ENCODE measurements around the gene MYO16. TPM values are rescaled to one million over a fixed set of nuclear protein-coding genes. Genes with fewer than 3 reads are reported as not detected.

The MYO16 gene
- total and polyA plus RNA-seq, 2 of the 4 experiments (the other 2 are of a cell fraction), result under 0.01 to 0.03 TPM

DNA sequence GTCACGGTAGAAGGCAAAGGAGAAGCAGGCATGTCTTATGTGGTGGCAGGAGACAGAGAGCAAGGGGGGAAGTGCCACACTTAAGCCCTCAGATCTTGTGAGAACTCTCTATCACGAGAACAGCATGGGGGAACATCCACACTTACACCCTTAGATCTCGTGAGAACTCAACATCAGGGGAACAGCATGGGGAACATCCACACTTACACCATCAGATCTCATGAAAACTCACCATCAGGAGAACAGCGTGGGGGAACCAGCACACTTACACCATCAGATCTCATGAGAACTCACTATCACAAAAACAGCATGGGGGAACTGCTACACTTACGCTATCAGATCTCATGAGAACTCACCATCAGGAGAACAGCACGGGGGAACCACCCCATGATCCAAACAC lies 445.0 kb downstream of the MYO16 start:
- no peak overlapping the region for H2AK5ac ChIP-seq (ENCODE audit: low read depth, low read length)
- no peak overlapping the region for H3K18ac ChIP-seq (ENCODE audit: low read depth, low read length)
- no peak for DNase-seq
- in situ Hi-C loops (cut with MboI; ENCODE audit: low sequenced_read_pairs) (no loop called here), intact Hi-C loops (cut with micrococcal nuclease) (no loop called here), dilution Hi-C loops (cut with HindIII; ENCODE audit: low sequenced_read_pairs, unreplicated experiment) (no loop called here)
- CTCF ChIA-PET, result no interaction called here
- no peaks in the 10 kb centered on the region for H3K9me3 ChIP-seq (ENCODE audit: control insufficient read depth, insufficient read depth, low read length)
- H2AK9ac ChIP-seq (replicated peaks; ENCODE audit: low read depth, low read length, poor library complexity), result no peak overlapping the region
- no peak overlapping the region for H3K23ac ChIP-seq (ENCODE audit: low read depth, low read length)
- H3K4me2 ChIP-seq (ENCODE audit: low read depth, low read length), result no peak overlapping the region
- no peak overlapping the region for H4K5ac ChIP-seq (ENCODE audit: low read depth, low read length)
- H3K14ac ChIP-seq (replicated peaks; ENCODE audit: low read depth, low read length), result no peak overlapping the region
- H3K27ac ChIP-seq (ENCODE audit: insufficient read depth, low read length), result no peak overlapping the region
- H2BK120ac ChIP-seq (ENCODE audit: low read depth, low read length), result no peak overlapping the region
- no peak overlapping the region for H2BK5ac ChIP-seq (ENCODE audit: low read depth, low read length, poor library complexity, severe bottlenecking)
- WGBS, 2 experiments (ENCODE audit: extremely low coverage in 2 of 2, insufficient read length in 1 of 2), result 60% methylated on average over 3 of the region's 6 CpGs; no CpG with 5 or more reads in 1 of the 2 experiments
- H3K79me1 ChIP-seq (ENCODE audit: low read depth in 1 of 2, low read length in 2 of 2), result no peaks in the 10 kb centered on the region
- H3K56ac ChIP-seq (ENCODE audit: extremely low read depth, insufficient read depth, low read length), result no peak overlapping the region
- H3K4me1 ChIP-seq (ENCODE audit: control insufficient read depth, insufficient read depth, low read length), result no peaks in the 10 kb centered on the region
- H4K20me1 ChIP-seq (ENCODE audit: insufficient read depth, low read length), result no peaks in the 10 kb centered on the region
- no peak overlapping the region for H3K4ac ChIP-seq (ENCODE audit: low read depth, low read length)
- no peak overlapping the region for H2BK15ac ChIP-seq (ENCODE audit: low read depth, low read length)
- no peak overlapping the region for H2AFZ ChIP-seq (replicated peaks; ENCODE audit: low read length, poor library complexity)
- H2BK20ac ChIP-seq (ENCODE audit: low read depth, low read length), result no peak overlapping the region
- no peaks in the 10 kb centered on the region for H3K36me3 ChIP-seq (ENCODE audit: control insufficient read depth, insufficient read depth, low read length)
- no peak for ATAC-seq (ENCODE audit: low read depth)
- no peaks in the 10 kb centered on the region for H3K9me1 ChIP-seq (ENCODE audit: insufficient read depth, low read length)
- H3K27me3 ChIP-seq (ENCODE audit: control insufficient read depth, insufficient read depth, low read length), result peaks cover 16% of the 10 kb centered on the region
- POLR2A ChIA-PET (ENCODE audit: unreplicated experiment), result no interaction called here
- H4K8ac ChIP-seq (ENCODE audit: low read depth in 2 of 2, low read length in 2 of 2), result no peak overlapping the region
- BruUV-seq (replicated peaks), result no TSS peak
- no peak overlapping the region for H4K91ac ChIP-seq (ENCODE audit: insufficient read depth, low read depth, low read length)
- no peak overlapping the region for H3K4me3 ChIP-seq (ENCODE audit: insufficient read depth, low read depth, low read length)
- TF ChIP-seq BHLHE40 (IDR thresholded peaks at IDR 0.05; ENCODE audit: low read depth, low read length) (no peak), RCOR1 (IDR thresholded peaks at IDR 0.05; ENCODE audit: insufficient replicate concordance, low read length) (no peak), MAZ (IDR thresholded peaks at IDR 0.05; ENCODE audit: borderline replicate concordance, low read depth, low read length) (no peak), MAFK (IDR thresholded peaks at IDR 0.05; ENCODE audit: low read depth, low read length) (no peak), CEBPB (IDR thresholded peaks at IDR 0.05; ENCODE audit: low read depth, low read length) (no peak), SMC3 (IDR thresholded peaks at IDR 0.05; ENCODE audit: low read depth, low read length) (no peak), CHD1 (IDR thresholded peaks at IDR 0.05; ENCODE audit: low read depth, low read length) (no peak), MXI1 (IDR thresholded peaks at IDR 0.05; ENCODE audit: borderline replicate concordance, low read depth, low read length) (no peak), RFX5 (IDR thresholded peaks at IDR 0.05; ENCODE audit: low read depth, low read length) (no peak), POLR2A (IDR thresholded peaks at IDR 0.05; ENCODE audit: low read depth, low read length) (no peak), RAD21 (IDR thresholded peaks at IDR 0.05; ENCODE audit: low read length) (no peak), FOS (IDR thresholded peaks at IDR 0.05; ENCODE audit: low read depth, low read length) (no peak), NFE2L2 (IDR thresholded peaks at IDR 0.05; ENCODE audit: low read depth, low read length) (no peak)
- TF ChIP-seq, protein P1, sequence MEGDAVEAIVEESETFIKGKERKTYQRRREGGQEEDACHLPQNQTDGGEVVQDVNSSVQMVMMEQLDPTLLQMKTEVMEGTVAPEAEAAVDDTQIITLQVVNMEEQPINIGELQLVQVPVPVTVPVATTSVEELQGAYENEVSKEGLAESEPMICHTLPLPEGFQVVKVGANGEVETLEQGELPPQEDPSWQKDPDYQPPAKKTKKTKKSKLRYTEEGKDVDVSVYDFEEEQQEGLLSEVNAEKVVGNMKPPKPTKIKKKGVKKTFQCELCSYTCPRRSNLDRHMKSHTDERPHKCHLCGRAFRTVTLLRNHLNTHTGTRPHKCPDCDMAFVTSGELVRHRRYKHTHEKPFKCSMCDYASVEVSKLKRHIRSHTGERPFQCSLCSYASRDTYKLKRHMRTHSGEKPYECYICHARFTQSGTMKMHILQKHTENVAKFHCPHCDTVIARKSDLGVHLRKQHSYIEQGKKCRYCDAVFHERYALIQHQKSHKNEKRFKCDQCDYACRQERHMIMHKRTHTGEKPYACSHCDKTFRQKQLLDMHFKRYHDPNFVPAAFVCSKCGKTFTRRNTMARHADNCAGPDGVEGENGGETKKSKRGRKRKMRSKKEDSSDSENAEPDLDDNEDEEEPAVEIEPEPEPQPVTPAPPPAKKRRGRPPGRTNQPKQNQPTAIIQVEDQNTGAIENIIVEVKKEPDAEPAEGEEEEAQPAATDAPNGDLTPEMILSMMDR (conservative IDR thresholded peaks at IDR 0.05; ENCODE audit: low read depth, low read length), result no peak
- TF ChIP-seq, protein P2, sequence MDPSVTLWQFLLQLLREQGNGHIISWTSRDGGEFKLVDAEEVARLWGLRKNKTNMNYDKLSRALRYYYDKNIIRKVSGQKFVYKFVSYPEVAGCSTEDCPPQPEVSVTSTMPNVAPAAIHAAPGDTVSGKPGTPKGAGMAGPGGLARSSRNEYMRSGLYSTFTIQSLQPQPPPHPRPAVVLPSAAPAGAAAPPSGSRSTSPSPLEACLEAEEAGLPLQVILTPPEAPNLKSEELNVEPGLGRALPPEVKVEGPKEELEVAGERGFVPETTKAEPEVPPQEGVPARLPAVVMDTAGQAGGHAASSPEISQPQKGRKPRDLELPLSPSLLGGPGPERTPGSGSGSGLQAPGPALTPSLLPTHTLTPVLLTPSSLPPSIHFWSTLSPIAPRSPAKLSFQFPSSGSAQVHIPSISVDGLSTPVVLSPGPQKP (IDR thresholded peaks at IDR 0.05; ENCODE audit: borderline replicate concordance, low read depth, low read length), result no peak
- TF ChIP-seq, protein P3, sequence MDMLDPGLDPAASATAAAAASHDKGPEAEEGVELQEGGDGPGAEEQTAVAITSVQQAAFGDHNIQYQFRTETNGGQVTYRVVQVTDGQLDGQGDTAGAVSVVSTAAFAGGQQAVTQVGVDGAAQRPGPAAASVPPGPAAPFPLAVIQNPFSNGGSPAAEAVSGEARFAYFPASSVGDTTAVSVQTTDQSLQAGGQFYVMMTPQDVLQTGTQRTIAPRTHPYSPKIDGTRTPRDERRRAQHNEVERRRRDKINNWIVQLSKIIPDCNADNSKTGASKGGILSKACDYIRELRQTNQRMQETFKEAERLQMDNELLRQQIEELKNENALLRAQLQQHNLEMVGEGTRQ (IDR thresholded peaks at IDR 0.05; ENCODE audit: low read depth, low read length), result no peak
- no peak overlapping the region for H3K9ac ChIP-seq (ENCODE audit: low read depth, low read length)
